Mucosa of descending colon (tissue), 3 donors: ENCODE results near the gene STAT3. TPM values are rescaled to one million over a fixed set of nuclear protein-coding genes. Genes with fewer than 3 reads are reported as not detected.
"Not testable (repeated sequence)": the region's sequence is repeated elsewhere in the genome, so short reads cannot be mapped to it uniquely, and the experiment has no call there.

ENCODE experiments used
- ATAC-seq: fragments of 200-7000 bp; cut with Tn5 transposase; one replicate; pipeline ENCODE4 v1.9.1; 2020; ENCODE audit warnings: mild to moderate bottlenecking, moderate library complexity
- DNase-seq, 3 donors: peaks; one replicate each; pipeline ENCODE4 v3.0.0-alpha.2; 2020
- H3K36me3 ChIP-seq: fragments of 200-600 bp; one replicate; pipeline ENCODE4 v1.8.0; 2021; ENCODE audit warnings: low read depth, mild to moderate bottlenecking
- H3K4me1 ChIP-seq: fragments of 200-600 bp; one replicate; pipeline ENCODE4 v1.8.0; 2021; ENCODE audit warnings: low read depth, mild to moderate bottlenecking
- H3K4me3 ChIP-seq: fragments of 200-600 bp; one replicate; pipeline ENCODE4 v1.8.0; 2021; ENCODE audit warnings: mild to moderate bottlenecking
- H3K9me3 ChIP-seq: fragments of 200-600 bp; one replicate; pipeline ENCODE4 v1.8.0; 2021; ENCODE audit warnings: mild to moderate bottlenecking
- intact Hi-C, 2 donors: fragments of 100-400 bp; cut with DNase I in 1 of 2; cut with micrococcal nuclease in 1 of 2; formaldehyde crosslinking; loops; one replicate each; pipeline versions ENCODE4 v1.11.0 to v1.11.1; 2022; cut with DNase I, micrococcal nuclease
- total RNA-seq, 3 donors: library from RNA; stranded (reverse); fragmentation: NEBNext Ultra II Directional in 2 of 3; extraction: Animal tissue kit (Norgen Biotek cat#: 25700) in 2 of 3; gene quantifications; one replicate each; pipeline versions ENCODE4 v1.2.1 to v1.2.4, GENCODE V29; 2021 to 2023
- TF ChIP-seq, protein P1 (sequence below): fragments of 200-600 bp; IDR thresholded peaks from one replicate; pipeline ENCODE4 v1.8.0; 2022; ENCODE audit warnings: antibody characterized with exemption, mild to moderate bottlenecking
- donor health status: DM: no; HTN: no; CAD: no; lungs with moderate emphysema.
- donor health status: DM: no; HTN: no; CAD: no.
- donor health status: DM: no; HTN: yes; CAD: no.

Gene STAT3
- total RNA-seq, 3 donors from 2014 or later = 158 to 230 (median 227) TPM

DNA sequence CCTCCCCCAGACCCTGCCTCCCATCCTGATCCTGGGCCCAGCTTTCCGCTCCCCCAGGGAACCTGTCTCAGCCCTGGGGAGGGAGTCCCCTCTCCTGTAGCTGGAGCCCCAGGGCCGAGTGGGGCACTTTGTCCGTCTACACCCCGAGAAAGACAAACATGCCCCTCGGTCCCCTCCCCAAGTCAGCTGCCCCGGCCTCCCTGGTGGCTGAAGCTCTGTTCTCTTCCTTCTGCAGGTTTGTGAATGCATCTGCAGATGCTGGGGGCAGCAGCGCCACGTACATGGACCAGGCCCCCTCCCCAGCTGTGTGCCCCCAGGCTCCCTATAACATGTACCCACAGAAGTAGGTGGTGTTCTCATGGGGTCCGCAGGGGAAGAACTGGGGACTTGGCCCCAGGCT is 79.1 kb downstream of the STAT3 start:
- TF ChIP-seq, protein P1, sequence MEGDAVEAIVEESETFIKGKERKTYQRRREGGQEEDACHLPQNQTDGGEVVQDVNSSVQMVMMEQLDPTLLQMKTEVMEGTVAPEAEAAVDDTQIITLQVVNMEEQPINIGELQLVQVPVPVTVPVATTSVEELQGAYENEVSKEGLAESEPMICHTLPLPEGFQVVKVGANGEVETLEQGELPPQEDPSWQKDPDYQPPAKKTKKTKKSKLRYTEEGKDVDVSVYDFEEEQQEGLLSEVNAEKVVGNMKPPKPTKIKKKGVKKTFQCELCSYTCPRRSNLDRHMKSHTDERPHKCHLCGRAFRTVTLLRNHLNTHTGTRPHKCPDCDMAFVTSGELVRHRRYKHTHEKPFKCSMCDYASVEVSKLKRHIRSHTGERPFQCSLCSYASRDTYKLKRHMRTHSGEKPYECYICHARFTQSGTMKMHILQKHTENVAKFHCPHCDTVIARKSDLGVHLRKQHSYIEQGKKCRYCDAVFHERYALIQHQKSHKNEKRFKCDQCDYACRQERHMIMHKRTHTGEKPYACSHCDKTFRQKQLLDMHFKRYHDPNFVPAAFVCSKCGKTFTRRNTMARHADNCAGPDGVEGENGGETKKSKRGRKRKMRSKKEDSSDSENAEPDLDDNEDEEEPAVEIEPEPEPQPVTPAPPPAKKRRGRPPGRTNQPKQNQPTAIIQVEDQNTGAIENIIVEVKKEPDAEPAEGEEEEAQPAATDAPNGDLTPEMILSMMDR = no peak
- Histone ChIP-seq H3K9me3 (no peaks in the 10 kb centered on the region), H3K36me3 (no peaks in the 10 kb centered on the region), H3K4me3 (no peak overlapping the region), H3K4me1 (peaks cover 14% of the 10 kb centered on the region)
- intact Hi-C loops = no loop called here
- ATAC-seq = no peak
- no peak for DNase-seq

DNA sequence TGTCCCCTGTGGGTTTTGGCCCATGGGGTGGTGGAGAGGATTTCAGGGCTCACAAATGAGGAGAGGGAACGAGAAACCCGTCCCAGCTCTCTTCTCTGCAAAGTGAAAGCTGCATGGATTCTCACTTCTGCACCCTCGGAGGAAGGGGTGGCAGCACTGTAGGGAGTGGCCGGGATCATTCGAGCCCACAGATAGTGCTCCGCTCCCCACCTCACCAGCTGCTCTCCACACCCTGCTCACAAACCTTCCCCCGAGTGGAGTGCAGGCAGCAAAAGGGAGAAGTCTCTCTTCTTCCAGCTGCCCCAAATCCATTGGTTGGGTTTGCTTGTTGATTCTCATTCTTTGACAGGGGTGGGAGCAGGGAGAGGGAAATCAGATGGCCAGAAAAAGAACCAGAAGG is 79.8 kb downstream of the STAT3 start:
- TF ChIP-seq, protein P1 = no peak
- intact Hi-C loops = no loop called here
- DNase-seq (no peak), ATAC-seq (no peak)
- Histone ChIP-seq H3K4me1 (peaks cover 14% of the 10 kb centered on the region), H3K36me3 (no peaks in the 10 kb centered on the region), H3K4me3 (no peak overlapping the region), H3K9me3 (no peaks in the 10 kb centered on the region)

DNA sequence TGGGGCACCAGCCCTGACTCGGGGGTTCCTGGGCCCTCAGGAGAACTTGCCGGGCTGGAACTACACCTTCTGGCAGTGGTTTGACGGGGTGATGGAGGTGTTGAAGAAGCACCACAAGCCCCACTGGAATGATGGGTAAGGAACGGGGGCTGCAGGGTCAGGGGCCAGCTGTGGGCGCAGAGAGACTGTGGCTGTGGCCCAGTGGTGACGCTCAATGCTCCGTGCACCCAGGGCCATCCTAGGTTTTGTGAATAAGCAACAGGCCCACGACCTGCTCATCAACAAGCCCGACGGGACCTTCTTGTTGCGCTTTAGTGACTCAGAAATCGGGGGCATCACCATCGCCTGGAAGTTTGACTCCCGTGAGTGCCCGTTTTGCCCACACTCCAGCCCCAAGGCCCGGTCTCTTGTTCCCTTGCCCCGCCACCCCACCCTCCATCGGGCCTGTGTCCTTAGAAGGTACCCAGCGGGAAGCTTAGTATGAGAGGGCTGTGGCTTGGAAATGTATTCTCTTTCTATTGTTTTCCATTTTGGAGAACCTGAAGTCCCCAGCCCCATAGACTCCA is 80.8 kb downstream of the STAT3 start:
- TF ChIP-seq, protein P1 = no peak
- peaks cover 11% of the 10 kb centered on the region for H3K4me1 ChIP-seq
- no peak for DNase-seq
- intact Hi-C loops = no loop called here
- no peaks in the 10 kb centered on the region for H3K36me3 ChIP-seq
- H3K4me3 ChIP-seq = no peak overlapping the region
- ATAC-seq = no peak
- H3K9me3 ChIP-seq = no peaks in the 10 kb centered on the region

DNA sequence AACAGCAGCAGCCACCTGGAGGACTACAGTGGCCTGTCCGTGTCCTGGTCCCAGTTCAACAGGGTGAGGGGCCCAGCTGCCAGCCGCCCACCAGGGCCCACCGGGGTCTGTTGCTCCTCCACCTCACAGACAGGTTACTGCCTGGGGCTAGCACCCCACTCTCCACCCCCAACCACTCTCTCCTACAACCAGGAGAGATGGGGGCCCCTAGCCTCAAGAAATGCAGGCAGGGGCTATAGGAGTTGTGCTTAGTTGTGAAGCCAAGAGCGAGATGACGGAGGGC is 81.9 kb downstream of the STAT3 start:
- Histone ChIP-seq H3K4me3 (no peak overlapping the region), H3K9me3 (no peaks in the 10 kb centered on the region), H3K36me3 (no peaks in the 10 kb centered on the region), H3K4me1 (peaks cover 3% of the 10 kb centered on the region)
- intact Hi-C loops = no loop called here
- ATAC-seq (no peak), DNase-seq (no peak)
- TF ChIP-seq, protein P1 = no peak

DNA sequence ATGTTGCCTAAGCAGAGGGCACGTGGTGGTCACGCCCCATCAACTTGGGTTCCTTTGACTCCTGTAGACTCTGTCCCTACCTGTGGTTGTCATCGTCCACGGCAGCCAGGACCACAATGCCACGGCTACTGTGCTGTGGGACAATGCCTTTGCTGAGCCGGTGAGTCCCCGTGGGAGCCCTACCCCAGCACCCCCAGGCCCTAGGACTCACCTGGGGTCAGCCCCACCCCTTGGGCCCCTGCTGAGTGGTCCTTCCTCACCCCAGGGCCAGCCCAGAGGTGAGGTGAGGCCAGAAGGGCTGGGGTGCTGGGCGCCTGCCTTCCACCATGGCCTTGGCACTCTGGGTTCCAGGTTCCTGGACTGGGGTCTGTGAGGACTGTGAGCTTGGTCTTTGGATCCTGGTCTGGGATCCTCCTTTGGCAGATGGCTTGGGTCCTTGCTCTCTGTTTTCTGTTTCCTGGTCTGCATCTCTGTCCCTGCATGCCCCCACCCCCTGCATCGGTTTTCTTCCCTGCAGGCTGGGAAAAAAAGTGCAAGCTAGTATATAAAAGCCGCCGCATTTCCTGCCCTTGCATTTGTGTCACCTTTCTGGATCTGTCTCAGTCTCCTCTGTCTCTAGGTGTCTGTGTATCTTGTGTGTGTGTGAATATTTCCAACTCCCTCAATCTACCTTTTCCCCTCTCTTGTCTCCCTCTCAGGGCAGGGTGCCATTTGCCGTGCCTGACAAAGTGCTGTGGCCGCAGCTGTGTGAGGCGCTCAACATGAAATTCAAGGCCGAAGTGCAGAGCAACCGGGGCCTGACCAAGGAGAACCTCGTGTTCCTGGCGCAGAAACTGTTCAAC is 82.5 kb downstream of the STAT3 start:
- Histone ChIP-seq H3K4me3 (no peak overlapping the region), H3K9me3 (no peaks in the 10 kb centered on the region), H3K4me1 (no peaks in the 10 kb centered on the region), H3K36me3 (no peaks in the 10 kb centered on the region)
- TF ChIP-seq, protein P1 = no peak
- DNase-seq = no peak
- ATAC-seq = no peak
- intact Hi-C loops = no loop called here

DNA sequence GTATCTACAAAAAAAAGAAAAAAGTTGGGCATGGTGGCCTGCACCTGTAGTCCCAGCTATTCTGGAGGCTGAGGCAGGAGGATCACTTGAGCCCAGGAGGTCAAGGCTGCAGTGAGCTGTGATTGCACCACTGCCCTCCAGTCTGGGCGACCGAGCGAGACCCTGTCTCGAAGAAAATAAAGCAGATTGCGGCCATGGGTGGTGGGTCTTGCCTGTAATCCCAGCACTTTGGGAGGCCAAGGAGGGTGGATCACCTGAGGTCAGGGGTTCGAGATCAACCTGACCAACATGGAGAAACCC is 83.3 kb downstream of the STAT3 start:
- ATAC-seq, H3K9me3 ChIP-seq, H3K36me3 ChIP-seq, intact Hi-C loops, DNase-seq, H3K4me3 ChIP-seq, H3K4me1 ChIP-seq: not testable (repeated sequence)
